Stimulated activated naive CD8-positive, alpha-beta T cell treated with anti-CD3 and anti-CD28 coated beads, Interleukin-15, amount 100 ng/mL, for 72 hours (primary cell): Measurements from ENCODE around the gene POP4.
A peak's percentile ranks its signal among the peaks of the same experiment; 100 is the strongest.
"Not testable (repeated sequence)": the region's sequence is repeated elsewhere in the genome, so short reads cannot be mapped to it uniquely, and the experiment has no call there.

ENCODE experiments used
- ATAC-seq: fragments of 150-1000 bp; cut with Tn5 transposase; 2 replicates; pipeline ENCODE4 v1.10.0; 2021; ENCODE audit warnings: mild to moderate bottlenecking, moderate library complexity
- DNase-seq, 2 donors: peaks; one replicate each; pipeline ENCODE4 v3.0.0; 2021 to 2022
- H3K27ac Mint-ChIP-seq, 2 donors: one replicate each; pipeline ENCODE4 v1.8.0; 2022; ENCODE audit warnings: mild to moderate bottlenecking in 2 of 2, mixed read lengths in 2 of 2, moderate library complexity in 2 of 2
- H3K27me3 Mint-ChIP-seq: one replicate; pipeline ENCODE4 v1.8.0; 2022; ENCODE audit warnings: mixed read lengths
- H3K4me1 Mint-ChIP-seq: one replicate; pipeline ENCODE4 v1.8.0; 2022; ENCODE audit warnings: mild to moderate bottlenecking, mixed read lengths
- H3K4me3 Mint-ChIP-seq, 2 donors: one replicate each; pipeline ENCODE4 v1.8.0; 2022; ENCODE audit warnings: mild to moderate bottlenecking in 2 of 2, mixed read lengths in 2 of 2, moderate library complexity in 1 of 2
- H3K9me3 Mint-ChIP-seq, 2 donors: one replicate each; pipeline ENCODE4 v1.8.0; 2022; ENCODE audit warnings: mixed read lengths in 2 of 2

POP4 gene, protein sequence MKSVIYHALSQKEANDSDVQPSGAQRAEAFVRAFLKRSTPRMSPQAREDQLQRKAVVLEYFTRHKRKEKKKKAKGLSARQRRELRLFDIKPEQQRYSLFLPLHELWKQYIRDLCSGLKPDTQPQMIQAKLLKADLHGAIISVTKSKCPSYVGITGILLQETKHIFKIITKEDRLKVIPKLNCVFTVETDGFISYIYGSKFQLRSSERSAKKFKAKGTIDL

DNA sequence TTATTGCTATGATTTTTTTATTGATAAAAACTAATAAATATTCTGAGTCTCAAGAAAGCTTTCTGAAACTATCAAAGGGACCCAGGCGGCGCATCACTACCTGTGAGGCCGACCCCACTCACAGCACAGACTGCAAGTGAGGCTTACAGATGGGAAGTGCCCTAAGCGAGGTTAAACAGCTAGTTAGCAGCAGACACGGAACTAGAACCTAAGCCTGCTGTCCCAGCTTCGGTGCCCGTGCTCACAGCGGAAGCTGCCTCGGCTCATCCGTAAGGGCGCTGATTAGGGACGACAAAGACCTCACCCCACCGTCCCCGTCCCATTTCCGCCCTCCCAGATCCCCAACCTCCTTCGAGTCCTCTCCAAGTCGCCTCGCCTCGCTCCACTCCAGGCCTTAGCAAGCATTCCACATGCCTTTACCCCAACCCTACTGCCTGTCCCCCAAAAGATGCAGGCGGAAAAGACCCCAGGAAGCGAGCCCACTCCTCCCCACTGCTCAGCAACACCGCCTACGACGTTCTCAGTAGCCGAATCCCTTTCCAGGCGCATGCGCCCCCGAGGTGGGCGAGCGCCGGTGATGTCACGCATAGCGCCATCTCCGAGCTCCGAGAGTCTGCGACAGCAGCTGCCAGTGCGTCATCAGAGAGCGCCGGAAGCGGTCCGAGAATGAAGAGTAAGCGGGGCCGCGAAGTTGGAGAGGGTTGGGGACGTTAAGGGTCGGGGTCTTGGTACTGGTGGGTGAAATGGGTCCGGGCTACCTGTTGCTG is at the start of gene POP4:
Gene POP4 (plus strand): TSS at position 631 of the 767 bp plus-strand sequence. CDS start 36 bp downstream, at position 667.
- DNase-seq (peak; percentile 94 to 97), ATAC-seq (peak; percentile 88)
- Mint-ChIP-seq H3K4me3 (peak within 1 kb of the TSS; percentile 97), H3K27ac (peak within 1 kb of the TSS; percentile 99), H3K9me3 (no peaks in the 10 kb centered on the region), H3K27me3 (no peaks in the 10 kb centered on the region), H3K4me1 (peaks cover 18% of the 10 kb centered on the region)

DNA sequence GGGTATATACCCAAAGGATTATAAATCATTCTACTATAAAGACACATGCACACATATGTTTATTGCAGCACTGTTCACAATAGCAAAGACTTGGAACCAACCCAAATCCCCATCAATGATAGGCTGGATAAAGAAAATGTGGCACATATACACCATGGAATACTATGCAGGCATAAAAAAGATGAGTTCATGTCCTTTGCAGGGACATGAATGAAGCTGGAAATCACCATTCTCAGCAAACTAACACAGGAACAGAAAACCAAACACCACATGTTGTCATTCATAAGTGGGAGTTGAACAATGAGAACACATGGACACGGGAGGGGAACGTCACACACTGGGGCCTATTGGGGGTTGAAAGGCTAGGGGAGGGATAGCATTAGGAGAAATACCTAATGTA is 47.0 kb upstream of the POP4 start:
- ATAC-seq, DNase-seq, H3K27ac Mint-ChIP-seq, H3K4me1 Mint-ChIP-seq, H3K4me3 Mint-ChIP-seq: not testable (repeated sequence)
- Mint-ChIP-seq H3K27me3 (peaks cover 56% of the 10 kb centered on the region), H3K9me3 (peaks cover 15 to 56% of the 10 kb centered on the region in 2 donors)

DNA sequence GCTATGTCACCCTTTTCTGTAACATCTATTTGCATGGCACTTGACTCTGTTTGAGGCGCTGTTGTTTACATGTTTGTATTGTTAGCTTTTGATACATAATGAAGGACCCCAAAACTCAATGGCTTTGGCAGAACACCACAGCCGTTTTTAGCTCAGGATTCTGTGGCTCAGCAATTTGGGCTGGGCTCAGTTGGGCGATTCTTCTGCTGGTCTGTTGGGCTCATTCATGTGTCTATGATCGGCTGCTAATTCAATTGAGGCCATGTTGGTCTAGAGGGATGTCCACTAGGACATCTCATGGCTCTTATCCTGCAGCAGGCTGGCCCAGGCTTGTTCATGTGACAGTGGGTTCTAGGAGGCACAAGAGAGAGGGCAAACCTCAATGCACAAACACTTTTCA is 46.3 kb upstream of the POP4 start:
- ATAC-seq (no peak), DNase-seq (no peak)
- Mint-ChIP-seq H3K27me3 (peaks cover 50% of the 10 kb centered on the region), H3K4me1 (peaks cover 5% of the 10 kb centered on the region), H3K9me3 (peaks cover 10 to 50% of the 10 kb centered on the region in 2 donors), H3K27ac (no peak overlapping the region), H3K4me3 (no peak overlapping the region)

DNA sequence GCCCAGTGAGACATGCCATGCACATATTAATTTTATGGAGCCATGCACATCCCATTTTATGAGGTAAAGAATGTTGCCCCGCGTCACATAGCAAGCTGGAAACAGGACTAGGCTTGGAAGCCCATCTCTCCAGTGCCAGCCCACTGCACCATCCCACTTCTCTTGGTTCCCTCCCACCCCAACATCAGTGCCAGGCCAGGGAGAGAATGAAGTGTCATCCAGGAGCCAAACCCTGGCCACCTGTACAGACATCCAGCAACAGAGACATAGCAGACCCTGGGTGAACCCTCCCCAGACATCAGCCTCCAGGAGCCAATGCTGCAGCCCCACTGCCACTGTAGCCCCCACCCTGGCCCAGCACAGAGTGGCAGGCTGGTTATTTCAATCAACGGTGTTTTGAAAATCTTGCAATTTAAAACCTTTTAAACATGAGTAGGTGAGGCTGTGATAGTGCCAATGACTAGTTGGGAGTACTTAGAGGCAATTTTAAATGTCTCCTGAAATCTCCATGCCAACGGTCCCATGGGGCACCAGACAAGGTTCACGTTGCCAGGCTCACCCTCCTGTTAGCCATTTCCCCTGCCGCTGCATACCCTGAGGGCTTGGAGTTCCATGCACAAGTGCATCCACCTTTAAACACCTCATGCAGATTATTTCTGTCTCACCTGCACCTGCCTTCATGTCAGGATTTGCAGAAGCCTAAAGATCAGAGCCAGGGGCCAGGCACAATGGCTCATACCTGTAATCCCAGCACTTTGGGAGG is 45.6 kb upstream of the POP4 start:
- Mint-ChIP-seq H3K27me3 (peaks cover 47% of the 10 kb centered on the region), H3K27ac (no peak overlapping the region), H3K4me3 (no peak overlapping the region), H3K9me3 (peaks cover 10 to 43% of the 10 kb centered on the region in 2 donors), H3K4me1 (peaks cover 12% of the 10 kb centered on the region)
- ATAC-seq (no peak), DNase-seq (no peak)

DNA sequence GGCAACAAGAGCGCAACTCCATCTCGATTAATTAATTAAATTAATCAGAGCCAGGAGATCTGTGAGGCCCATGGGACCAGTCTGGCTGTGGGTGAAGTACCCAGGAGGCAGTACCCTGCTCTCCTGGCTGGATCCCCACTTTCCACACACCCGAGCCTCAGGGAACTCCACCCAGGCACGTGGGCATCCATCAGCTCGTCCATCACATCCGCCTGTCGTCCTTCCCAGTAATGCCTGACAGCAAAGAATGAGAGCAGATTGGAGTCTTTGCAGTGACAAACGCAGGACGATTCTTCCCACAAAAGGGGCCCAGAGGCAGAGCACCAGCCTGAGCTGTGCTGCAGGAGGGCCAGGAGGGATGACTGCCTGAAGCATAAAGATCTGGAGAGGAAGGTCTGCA is 44.5 kb upstream of the POP4 start:
- Mint-ChIP-seq H3K27me3 (peaks cover 46% of the 10 kb centered on the region), H3K4me1 (peaks cover 14% of the 10 kb centered on the region), H3K4me3 (no peak overlapping the region), H3K27ac (no peak overlapping the region), H3K9me3 (peaks cover 8 to 32% of the 10 kb centered on the region in 2 donors)
- ATAC-seq, result no peak
- DNase-seq, result no peak

DNA sequence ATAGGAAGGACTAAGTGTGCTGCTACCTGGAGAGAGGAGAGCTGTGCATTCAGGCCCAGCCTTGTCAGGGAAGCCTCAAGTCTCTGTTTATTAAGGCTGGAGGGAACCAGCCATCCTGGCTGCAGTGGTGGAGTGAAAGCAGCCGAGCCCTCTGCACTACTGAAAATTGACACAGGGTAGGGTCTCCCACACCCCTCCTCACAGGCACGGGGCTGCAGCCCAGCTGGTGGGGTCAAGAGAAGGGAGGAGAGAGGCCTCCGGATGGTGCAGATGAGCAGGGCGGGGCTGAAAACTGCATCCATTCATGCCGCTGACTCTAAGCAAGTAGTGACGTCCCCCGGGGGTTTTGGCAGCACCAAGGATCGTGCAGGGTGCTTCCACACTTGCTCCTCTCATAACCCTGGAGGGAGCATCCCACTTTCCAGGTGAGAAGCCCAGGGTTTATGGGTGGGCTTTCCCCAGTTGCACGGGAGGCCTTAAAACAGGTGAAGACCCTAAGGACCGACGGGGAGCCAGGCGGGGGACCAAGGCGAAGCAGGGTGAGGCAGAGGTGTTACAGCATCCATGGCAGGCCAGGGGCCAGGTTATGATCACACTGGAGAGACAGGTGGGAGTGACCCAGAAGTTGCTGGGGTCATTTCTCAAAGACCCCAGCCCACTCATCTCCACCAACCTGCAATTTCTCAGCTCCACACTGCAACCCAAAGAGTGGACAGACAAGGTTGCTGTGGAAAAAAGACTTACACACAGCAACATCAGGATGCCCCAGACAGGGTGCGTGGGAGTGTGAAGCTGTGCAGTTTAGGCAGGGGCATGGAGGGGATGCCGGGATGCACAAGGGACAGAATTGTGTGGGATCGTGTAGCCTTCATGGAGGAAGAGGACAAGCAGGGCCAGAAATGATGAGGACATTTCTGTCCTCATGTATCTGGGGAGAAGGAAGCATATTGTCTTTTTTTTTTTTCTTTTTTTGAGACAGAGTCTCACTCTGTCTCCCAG is 43.5 kb upstream of the POP4 start:
- no peak overlapping the region for H3K27ac Mint-ChIP-seq
- H3K9me3 Mint-ChIP-seq, result peaks cover 5 to 25% of the 10 kb centered on the region in 2 donors
- ATAC-seq (no peak), DNase-seq (no peak)
- H3K4me3 Mint-ChIP-seq, result no peak overlapping the region
- H3K4me1 Mint-ChIP-seq, result peaks cover 14% of the 10 kb centered on the region
- H3K27me3 Mint-ChIP-seq, result peaks cover 51% of the 10 kb centered on the region

DNA sequence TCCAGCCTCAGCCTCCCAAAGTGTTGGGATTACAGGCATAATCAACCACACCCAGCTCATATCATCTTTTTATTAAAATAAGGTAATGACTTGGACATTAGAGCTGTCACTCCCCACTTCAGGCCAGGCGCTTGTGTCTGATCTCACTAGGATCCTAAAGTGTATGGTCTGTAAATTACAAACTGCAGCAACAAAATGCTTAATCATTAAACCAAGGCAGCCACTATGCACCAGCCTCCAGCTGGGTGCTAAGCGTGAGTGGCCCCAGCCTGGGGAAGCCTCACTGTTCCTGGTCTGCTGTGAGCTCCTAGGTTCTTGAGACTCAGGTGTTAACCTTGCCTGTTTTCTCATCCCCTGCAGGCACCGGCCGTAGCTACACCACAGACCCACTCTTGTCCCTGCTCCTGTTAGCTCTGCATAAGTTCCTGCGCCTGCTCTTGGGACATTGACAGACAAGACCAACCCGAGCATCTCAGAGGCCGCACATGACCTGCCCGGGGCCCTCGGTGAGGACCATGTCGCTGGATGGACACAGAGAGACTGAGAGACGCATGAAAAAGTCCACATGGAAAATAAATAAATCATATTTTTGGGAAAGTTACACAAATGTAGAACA is 42.5 kb upstream of the POP4 start:
- no peak overlapping the region for H3K27ac Mint-ChIP-seq
- H3K4me1 Mint-ChIP-seq, result peaks cover 14% of the 10 kb centered on the region
- H3K27me3 Mint-ChIP-seq, result peaks cover 61% of the 10 kb centered on the region
- H3K9me3 Mint-ChIP-seq, result peaks cover 5 to 20% of the 10 kb centered on the region in 2 donors
- ATAC-seq, result no peak
- H3K4me3 Mint-ChIP-seq, result no peak overlapping the region
- no peak for DNase-seq

DNA sequence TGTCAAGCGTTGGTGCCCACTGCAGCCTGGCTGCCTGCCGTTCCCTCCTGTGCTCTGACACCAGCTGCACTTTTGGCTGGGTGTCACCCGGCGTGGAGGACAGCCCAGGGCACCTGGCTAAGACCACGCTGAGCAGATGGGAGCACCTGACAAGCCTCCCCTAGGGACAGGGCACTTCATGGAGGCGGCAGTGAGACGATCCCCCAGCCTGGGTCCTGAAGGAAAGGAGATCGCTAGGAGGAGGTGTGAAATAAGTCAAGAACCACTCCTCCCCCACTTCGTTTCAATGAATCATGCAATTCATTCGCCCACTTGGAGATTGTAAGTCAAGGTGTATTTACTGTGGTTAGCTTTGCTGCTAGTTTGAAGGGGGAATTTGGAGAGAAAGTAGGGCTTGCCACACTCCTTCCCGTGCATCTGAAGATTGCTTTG is 41.5 kb upstream of the POP4 start:
- peak; percentile 65 for ATAC-seq
- Mint-ChIP-seq H3K4me1 (peaks cover 22% of the 10 kb centered on the region), H3K27ac (no peak overlapping the region)

DNA sequence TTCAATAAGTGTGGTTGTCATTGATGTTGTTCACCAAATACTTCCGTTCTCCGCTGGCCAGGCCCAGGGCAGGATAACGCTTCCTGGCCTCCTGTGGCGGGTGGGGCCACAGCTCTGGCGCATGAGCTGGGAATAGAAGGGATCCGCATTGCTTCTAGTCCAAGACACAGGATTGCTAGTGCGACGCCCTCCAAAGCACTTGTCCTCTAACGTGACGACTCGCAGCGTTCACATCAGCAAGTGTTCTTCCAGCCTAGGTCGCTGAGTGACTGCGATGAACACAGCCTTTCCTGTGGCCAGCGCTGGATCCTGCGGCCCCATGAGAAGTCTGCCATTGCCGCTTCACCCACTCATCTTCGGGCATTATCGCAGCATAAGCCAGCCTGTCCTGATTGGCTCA is 40.9 kb upstream of the POP4 start:
- ATAC-seq, result no peak
- DNase-seq, result no peak
- H3K27ac Mint-ChIP-seq, result no peak overlapping the region
- H3K4me1 Mint-ChIP-seq, result peaks cover 26% of the 10 kb centered on the region
- peaks cover 75% of the 10 kb centered on the region for H3K27me3 Mint-ChIP-seq
- H3K9me3 Mint-ChIP-seq, result peaks cover 0 to 7% of the 10 kb centered on the region in 2 donors
- H3K4me3 Mint-ChIP-seq, result no peak overlapping the region

More for the DNA sequence above, 41.5 kb upstream of the POP4 start:
- no peak for DNase-seq
- H3K4me3 Mint-ChIP-seq, result peak overlapping the region in 1 of 2 donors; percentile 35
- peaks cover 0 to 11% of the 10 kb centered on the region in 2 donors for H3K9me3 Mint-ChIP-seq
- H3K27me3 Mint-ChIP-seq, result peaks cover 69% of the 10 kb centered on the region

DNA sequence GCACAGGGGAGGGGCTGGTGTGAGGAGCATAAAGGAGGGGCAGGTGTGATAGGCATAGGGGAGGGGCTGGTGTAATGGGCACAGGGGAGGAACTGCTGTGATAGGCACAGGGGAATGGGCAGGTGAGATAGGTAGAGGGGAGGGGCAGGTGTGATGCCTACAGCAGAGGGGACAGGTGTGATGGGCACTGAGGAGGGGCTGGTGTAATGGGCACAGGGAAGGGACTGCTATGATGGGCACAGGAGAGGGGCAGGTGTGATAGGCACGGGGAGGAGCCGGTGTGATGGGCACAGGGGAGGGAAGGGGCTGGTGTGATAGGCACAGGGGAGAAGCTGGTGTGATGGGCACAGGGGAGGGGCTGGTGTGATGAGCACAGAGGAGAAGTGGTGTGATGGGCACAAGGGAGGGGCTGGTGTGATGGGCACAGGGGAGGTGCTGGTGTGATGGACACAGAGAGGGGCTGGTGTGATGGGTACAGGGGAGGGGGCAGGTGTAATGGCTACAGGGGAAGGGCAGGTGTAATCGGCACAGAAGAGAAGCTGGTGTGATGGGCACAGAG is 39.5 kb upstream of the POP4 start:
- ATAC-seq (peak; percentile 11), DNase-seq (no peak)
- Mint-ChIP-seq H3K27ac (peak overlapping the region in 1 of 2 donors; percentile 59), H3K4me1 (peaks cover 26% of the 10 kb centered on the region), H3K4me3 (no peak overlapping the region), H3K9me3 (no peaks in the 10 kb centered on the region), H3K27me3 (peaks cover 88% of the 10 kb centered on the region)

DNA sequence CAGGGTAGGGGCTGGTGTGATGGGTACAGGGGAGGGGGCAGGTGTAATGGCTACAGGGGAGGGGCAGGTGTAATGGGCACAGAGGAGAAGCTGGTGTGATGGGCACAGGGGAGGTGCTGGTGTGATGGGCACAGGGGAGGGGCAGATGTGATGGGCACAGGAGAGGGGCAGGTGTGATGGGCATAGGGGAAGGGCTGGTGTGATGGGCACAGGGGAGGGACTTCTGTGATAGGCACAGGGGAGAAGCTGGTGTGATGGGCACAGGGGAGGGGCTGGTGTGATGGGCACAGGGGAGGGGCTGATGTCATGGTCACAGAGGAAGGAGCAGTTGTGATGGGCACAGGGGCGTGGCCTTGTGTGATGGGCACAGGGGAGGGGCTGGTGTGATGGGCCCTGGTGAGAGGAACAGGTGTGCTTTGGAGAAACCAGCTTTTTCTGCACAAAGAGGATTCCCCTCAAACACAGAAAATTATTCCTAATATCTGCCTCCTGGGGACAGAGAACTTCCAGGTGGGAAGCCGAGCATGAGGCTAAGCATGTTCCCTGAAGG is 38.6 kb upstream of the POP4 start:
- DNase-seq (no peak), ATAC-seq (no peak)
- Mint-ChIP-seq H3K4me3 (no peak overlapping the region), H3K27ac (no peak overlapping the region), H3K9me3 (no peaks in the 10 kb centered on the region), H3K4me1 (peaks cover 26% of the 10 kb centered on the region), H3K27me3 (peaks cover 88% of the 10 kb centered on the region)

DNA sequence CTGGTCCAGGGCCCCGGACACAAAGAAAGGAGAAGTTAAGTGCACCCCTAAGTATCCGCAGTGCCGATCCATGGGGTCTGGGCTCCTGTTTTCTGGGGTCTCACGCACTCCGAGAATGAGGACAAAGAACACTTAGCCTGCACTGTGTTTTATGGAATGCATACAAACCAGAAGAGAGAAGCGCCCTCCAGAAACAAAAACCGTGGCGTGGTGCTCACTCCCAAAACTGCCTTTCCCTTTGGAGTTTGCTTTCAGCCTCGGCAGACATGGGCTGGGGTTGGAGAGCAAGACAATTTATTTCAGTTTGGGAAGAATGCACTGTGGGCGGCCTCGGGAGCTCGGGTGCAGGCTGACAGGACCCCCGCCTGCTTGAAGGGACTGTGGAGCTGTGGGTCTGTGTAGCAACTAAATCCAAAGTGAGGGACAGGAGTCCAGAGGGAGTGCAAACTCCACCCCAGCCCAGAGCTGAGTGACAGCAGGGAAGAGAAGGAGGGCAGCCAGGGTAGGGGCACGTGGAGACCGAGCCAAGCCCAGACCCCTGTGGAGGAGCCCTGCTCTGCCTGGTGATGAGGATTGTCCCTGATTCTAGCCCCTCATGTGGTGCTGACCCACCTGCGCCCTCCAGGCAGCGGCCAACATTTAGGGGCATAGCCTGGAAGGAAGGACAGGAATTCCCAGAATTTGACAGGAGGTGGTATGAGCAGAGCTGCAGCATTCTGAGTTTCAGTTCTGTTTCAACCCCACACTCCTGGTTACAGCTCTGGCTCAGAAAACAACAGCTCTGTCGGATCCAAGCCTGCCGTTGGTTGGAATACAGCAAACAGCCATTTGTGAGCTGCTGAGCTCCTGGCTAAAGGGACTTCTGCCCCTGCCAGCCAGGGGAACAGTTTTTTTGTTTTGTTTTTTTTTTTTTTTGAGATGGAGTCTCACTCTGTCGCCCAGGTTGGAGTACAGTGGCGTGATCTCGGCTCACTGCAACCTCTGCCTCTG is 37.8 kb upstream of the POP4 start:
- ATAC-seq, result no peak
- Mint-ChIP-seq H3K27me3 (peaks cover 88% of the 10 kb centered on the region), H3K27ac (peak overlapping the region in 1 of 2 donors; percentile 54), H3K4me1 (peaks cover 26% of the 10 kb centered on the region), H3K9me3 (no peaks in the 10 kb centered on the region), H3K4me3 (no peak overlapping the region)
- DNase-seq, result no peak
